HUES48 (cell line): ENCODE data around the gene SNCAIP.

Source experiments
- H3K27ac ChIP-seq: one replicate; pipeline ENCODE4 v1.7.0; 2013; ENCODE audit warnings: low read depth, low read length, inconsistent platforms
- H3K27me3 ChIP-seq: 2 replicates; pipeline ENCODE4 v1.6.1; 2013; ENCODE audit warnings: mild to moderate bottlenecking, low read length; ENCODE audit not compliant: control insufficient read depth, insufficient read depth
- H3K36me3 ChIP-seq: 2 replicates; pipeline ENCODE4 v1.6.1; 2013; ENCODE audit warnings: low read length; ENCODE audit not compliant: control insufficient read depth, insufficient read depth
- H3K4me1 ChIP-seq: 2 replicates; pipeline ENCODE4 v1.6.1; 2013; ENCODE audit warnings: mild to moderate bottlenecking, low read length; ENCODE audit not compliant: control insufficient read depth, insufficient read depth
- H3K4me3 ChIP-seq: 2 replicates; pipeline ENCODE4 v1.5.1; 2013; ENCODE audit warnings: mild to moderate bottlenecking, low read depth, low read length
- H3K9ac ChIP-seq: 2 replicates; pipeline ENCODE4 v1.6.1; 2013; ENCODE audit warnings: mild to moderate bottlenecking, low read depth, low read length, moderate library complexity
- H3K9me3 ChIP-seq: 2 replicates; pipeline ENCODE4 v1.6.1; 2013; ENCODE audit warnings: low read length; ENCODE audit not compliant: control insufficient read depth, insufficient read depth

The SNCAIP gene

GRCh38 chr5:122465994-122466393 lies 154.0 kb downstream of the SNCAIP start:
- H3K4me3 ChIP-seq: no peak overlapping the region
- H3K27me3 ChIP-seq: no peaks in the 10 kb centered on the region
- H3K36me3 ChIP-seq: no peaks in the 10 kb centered on the region
- no peaks in the 10 kb centered on the region for H3K9me3 ChIP-seq
- H3K9ac ChIP-seq: no peak overlapping the region
- peaks cover 33% of the 10 kb centered on the region for H3K4me1 ChIP-seq
- H3K27ac ChIP-seq: no peak overlapping the region

GRCh38 chr5:122468351-122469116 lies 156.5 kb downstream of the SNCAIP start:
- H3K9me3 ChIP-seq: no peaks in the 10 kb centered on the region
- no peak overlapping the region for H3K27ac ChIP-seq
- H3K9ac ChIP-seq: no peak overlapping the region
- peaks cover 47% of the 10 kb centered on the region for H3K4me1 ChIP-seq
- H3K36me3 ChIP-seq: no peaks in the 10 kb centered on the region
- no peaks in the 10 kb centered on the region for H3K27me3 ChIP-seq
- no peak overlapping the region for H3K4me3 ChIP-seq

GRCh38 chr5:122469384-122469919 lies 157.4 kb downstream of the SNCAIP start:
- no peaks in the 10 kb centered on the region for H3K36me3 ChIP-seq
- H3K4me1 ChIP-seq: peaks cover 48% of the 10 kb centered on the region
- no peak overlapping the region for H3K9ac ChIP-seq
- H3K27ac ChIP-seq: no peak overlapping the region
- no peak overlapping the region for H3K4me3 ChIP-seq
- no peaks in the 10 kb centered on the region for H3K9me3 ChIP-seq
- H3K27me3 ChIP-seq: no peaks in the 10 kb centered on the region

GRCh38 chr5:122470365-122470764 lies 158.3 kb downstream of the SNCAIP start:
- Histone ChIP-seq H3K9me3 (no peaks in the 10 kb centered on the region), H3K36me3 (no peaks in the 10 kb centered on the region), H3K4me3 (no peak overlapping the region), H3K4me1 (peaks cover 50% of the 10 kb centered on the region), H3K27ac (no peak overlapping the region), H3K9ac (no peak overlapping the region), H3K27me3 (no peaks in the 10 kb centered on the region)

GRCh38 chr5:122471031-122471751 lies 159.2 kb downstream of the SNCAIP start:
- Histone ChIP-seq H3K27ac (no peak overlapping the region), H3K9ac (no peak overlapping the region), H3K4me1 (peaks cover 41% of the 10 kb centered on the region), H3K36me3 (no peaks in the 10 kb centered on the region), H3K4me3 (no peak overlapping the region), H3K9me3 (no peaks in the 10 kb centered on the region), H3K27me3 (no peaks in the 10 kb centered on the region)

- Histone ChIP-seq H3K36me3 (no peaks in the 10 kb centered on the region), H3K27ac (no peak overlapping the region)
Observed at GRCh38 chr5:122471752-122472061, 159.7 kb downstream of the SNCAIP start.

GRCh38 chr5:122473138-122473843 lies 161.3 kb downstream of the SNCAIP start:
- H3K36me3 ChIP-seq: no peaks in the 10 kb centered on the region
- peak overlapping the region; percentile 37 for H3K27ac ChIP-seq
- peaks cover 40% of the 10 kb centered on the region for H3K4me1 ChIP-seq
- no peaks in the 10 kb centered on the region for H3K9me3 ChIP-seq
- H3K27me3 ChIP-seq: no peaks in the 10 kb centered on the region
- no peak overlapping the region for H3K4me3 ChIP-seq
- no peak overlapping the region; the same call in 1 of the 2 replicates for H3K9ac ChIP-seq

More at GRCh38 chr5:122471752-122472061, 159.7 kb downstream of the SNCAIP start:
- Histone ChIP-seq H3K4me3 (no peak overlapping the region), H3K4me1 (peaks cover 40% of the 10 kb centered on the region), H3K27me3 (no peaks in the 10 kb centered on the region), H3K9me3 (no peaks in the 10 kb centered on the region), H3K9ac (0 out of 2 replicates have a peak overlapping the region, but pooled peaks have one; percentile 4)

GRCh38 chr5:122473941-122474340 lies 161.9 kb downstream of the SNCAIP start:
- H3K27me3 ChIP-seq: no peaks in the 10 kb centered on the region
- H3K27ac ChIP-seq: peak overlapping the region; percentile 37
- H3K9ac ChIP-seq: no peak overlapping the region; the same call in 1 of the 2 replicates
- peaks cover 40% of the 10 kb centered on the region for H3K4me1 ChIP-seq
- H3K9me3 ChIP-seq: no peaks in the 10 kb centered on the region
- no peaks in the 10 kb centered on the region for H3K36me3 ChIP-seq
- no peak overlapping the region for H3K4me3 ChIP-seq

GRCh38 chr5:122478741-122479442 lies 166.9 kb downstream of the SNCAIP start:
- Histone ChIP-seq H3K9me3 (no peaks in the 10 kb centered on the region), H3K36me3 (no peaks in the 10 kb centered on the region), H3K4me3 (no peak overlapping the region), H3K4me1 (peaks cover 6% of the 10 kb centered on the region), H3K27ac (no peak overlapping the region), H3K27me3 (no peaks in the 10 kb centered on the region), H3K9ac (no peak overlapping the region)

GRCh38 chr5:122480146-122480545 lies 168.1 kb downstream of the SNCAIP start:
- Histone ChIP-seq H3K9me3 (no peaks in the 10 kb centered on the region), H3K4me3 (no peak overlapping the region), H3K36me3 (no peaks in the 10 kb centered on the region), H3K4me1 (no peaks in the 10 kb centered on the region), H3K27me3 (no peaks in the 10 kb centered on the region), H3K9ac (no peak overlapping the region), H3K27ac (no peak overlapping the region)
